Measurements from ENCODE around the gene FLT3.

GRCh38 chr13:27966641-27967202, 133.7 kb downstream of the FLT3 start:
- no peak for TF ChIP-seq CTCF (IDR thresholded peaks at IDR 0.05; ENCODE audit: low read depth, low read length)
- TF ChIP-seq EZH2phosphoT487 (IDR thresholded peaks at IDR 0.05; ENCODE audit: low read depth) = no peak

All from OCI-LY3 (cell line).